Stomach smooth muscle (tissue), 2 donors: Measurements from ENCODE around the gene GPAM.
"Not testable (repeated sequence)": the region's sequence is repeated elsewhere in the genome, so short reads cannot be mapped to it uniquely, and the experiment has no call there.

Experiments
- H3K27ac ChIP-seq: one replicate; pipeline ENCODE4 v1.7.0; 2013; ENCODE audit warnings: mild to moderate bottlenecking, low read length, inconsistent platforms
- H3K27me3 ChIP-seq, 2 donors: one replicate each; pipeline ENCODE4 v1.7.0; 2013; ENCODE audit warnings: low read length in 2 of 2; ENCODE audit not compliant: insufficient read depth in 2 of 2, control insufficient read depth in 1 of 2
- H3K36me3 ChIP-seq, 2 donors: one replicate each; pipeline ENCODE4 v1.7.0; 2013; ENCODE audit warnings: low read length in 2 of 2; ENCODE audit not compliant: control insufficient read depth in 2 of 2, insufficient read depth in 2 of 2
- H3K4me1 ChIP-seq: one replicate; pipeline ENCODE4 v1.7.0; 2013; ENCODE audit warnings: low read length; ENCODE audit not compliant: control insufficient read depth, insufficient read depth
- H3K4me3 ChIP-seq, 2 donors: one replicate each; pipeline ENCODE4 v1.7.0; 2013; ENCODE audit warnings: low read length in 2 of 2
- H3K9ac ChIP-seq, 2 donors: one replicate each; pipeline ENCODE4 v1.7.0; 2013; ENCODE audit warnings: low read length in 2 of 2, mild to moderate bottlenecking in 1 of 2
- H3K9me3 ChIP-seq, 2 donors: one replicate each; pipeline ENCODE4 v1.7.0; 2013; ENCODE audit warnings: low read length in 2 of 2; ENCODE audit not compliant: control insufficient read depth in 2 of 2
- donor health status: healthy.
- donor health status: Pancreatic carcinoma.

Gene GPAM

GRCh38 chr10:112109779-112110178 is 73.8 kb downstream of the GPAM start:
- not testable (repeated sequence) for H3K9me3 ChIP-seq, H3K27me3 ChIP-seq, H3K36me3 ChIP-seq, H3K4me3 ChIP-seq, H3K27ac ChIP-seq, H3K9ac ChIP-seq, H3K4me1 ChIP-seq
